Activated CD4-positive, alpha-beta T cell treated with anti-CD3 and anti-CD28 coated beads, Interleukin-2, amount 10 ng/mL, durations not matched to agents 24 days and 14 days (primary cell): ENCODE measurements around the gene ZMPSTE24. TPM values are rescaled to one million over a fixed set of nuclear protein-coding genes. Genes with fewer than 3 reads are reported as not detected.

Source experiments
- DNase-seq: peaks from one replicate; pipeline ENCODE4 v3.0.0; 2022
- H3K27ac Mint-ChIP-seq: one replicate; pipeline ENCODE4 v1.8.0; 2022; ENCODE audit warnings: mild to moderate bottlenecking, mixed read lengths
- H3K27me3 Mint-ChIP-seq: one replicate; pipeline ENCODE4 v1.8.0; 2022; ENCODE audit warnings: mixed read lengths
- H3K36me3 Mint-ChIP-seq: one replicate; pipeline ENCODE4 v1.8.0; 2022; ENCODE audit warnings: low read depth, mild to moderate bottlenecking, mixed read lengths
- H3K4me1 Mint-ChIP-seq: one replicate; pipeline ENCODE4 v1.8.0; 2021; ENCODE audit warnings: mixed read lengths
- H3K4me3 Mint-ChIP-seq: one replicate; pipeline ENCODE4 v1.8.0; 2022; ENCODE audit warnings: mild to moderate bottlenecking, moderate library complexity, mixed read lengths
- H3K9me3 Mint-ChIP-seq: one replicate; pipeline ENCODE4 v1.8.0; 2021; ENCODE audit warnings: mixed read lengths
- intact Hi-C: fragments of 100-400 bp; cut with micrococcal nuclease; formaldehyde crosslinking; loops from one replicate; pipeline ENCODE4 v1.15.1; 2023
- total RNA-seq: library from RNA; stranded (reverse); gene quantifications from 2 replicates; pipeline ENCODE4 v1.2.3, GENCODE V29; 2022

ZMPSTE24 gene
- total RNA-seq, 1 donor from 2014 or later = 50.8 TPM

GRCh38 chr1:40244138-40244744, 13.8 kb upstream of the ZMPSTE24 start:
- H3K27me3 Mint-ChIP-seq = no peaks in the 10 kb centered on the region
- peak overlapping the region; percentile 26 for H3K27ac Mint-ChIP-seq
- peaks cover 19% of the 10 kb centered on the region for H3K36me3 Mint-ChIP-seq
- H3K4me1 Mint-ChIP-seq = peaks cover 37% of the 10 kb centered on the region
- no peak overlapping the region for H3K4me3 Mint-ChIP-seq
- intact Hi-C loops = loop anchor here (5.0 kb wide), 1 partner anchor 82 kb away; the partner anchor contains the start of gene RLF
- DNase-seq = no peak
- H3K9me3 Mint-ChIP-seq = no peaks in the 10 kb centered on the region

GRCh38 chr1:40245686-40246085, 12.3 kb upstream of the ZMPSTE24 start:
- no peak for DNase-seq
- H3K9me3 Mint-ChIP-seq = no peaks in the 10 kb centered on the region
- no peaks in the 10 kb centered on the region for H3K27me3 Mint-ChIP-seq
- intact Hi-C loops = no loop called here
- peaks cover 5% of the 10 kb centered on the region for H3K36me3 Mint-ChIP-seq
- H3K4me1 Mint-ChIP-seq = peaks cover 27% of the 10 kb centered on the region
- H3K27ac Mint-ChIP-seq = no peak overlapping the region
- no peak overlapping the region for H3K4me3 Mint-ChIP-seq

- Mint-ChIP-seq H3K4me3 (no peak within 1 kb of the TSS), H3K27ac (no peak within 1 kb of the TSS), H3K4me1 (peaks cover 21% of the 10 kb centered on the region), H3K27me3 (no peaks in the 10 kb centered on the region), H3K36me3 (no peaks in the 10 kb centered on the region), H3K9me3 (no peaks in the 10 kb centered on the region)
- no peak for DNase-seq
- intact Hi-C loops = no loop called here
Measured at GRCh38 chr1:40247655-40248054, 10.4 kb upstream of the ZMPSTE24 start, which contains the start of gene TMCO2. TSS of gene TMCO2 (plus strand) at chr1:40247937. CDS start at chr1:40247994, 57 bp downstream.

DNA sequence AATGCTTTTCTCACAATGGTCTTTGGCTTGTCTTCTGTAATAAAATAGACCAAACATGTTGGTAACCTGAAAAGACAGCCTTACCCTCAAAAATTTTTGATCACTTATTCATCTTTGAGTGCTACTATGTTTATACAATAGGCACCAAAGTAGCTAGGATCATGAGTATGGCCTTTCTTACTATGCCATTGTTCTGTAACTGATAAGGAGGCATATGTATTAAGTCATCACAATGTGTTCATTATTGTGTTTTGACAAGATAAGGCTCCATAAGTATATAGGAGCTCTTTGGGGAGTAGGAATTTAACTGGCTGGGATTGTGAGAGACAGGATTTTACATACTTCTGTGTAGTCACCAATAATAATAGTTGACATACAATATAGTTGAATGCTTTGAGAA, 9.6 kb upstream of the ZMPSTE24 start:
- H3K9me3 Mint-ChIP-seq = no peaks in the 10 kb centered on the region
- no peak for DNase-seq
- H3K27me3 Mint-ChIP-seq = no peaks in the 10 kb centered on the region
- peaks cover 21% of the 10 kb centered on the region for H3K4me1 Mint-ChIP-seq
- intact Hi-C loops = no loop called here
- no peaks in the 10 kb centered on the region for H3K36me3 Mint-ChIP-seq
- H3K4me3 Mint-ChIP-seq = no peak overlapping the region
- H3K27ac Mint-ChIP-seq = no peak overlapping the region

DNA sequence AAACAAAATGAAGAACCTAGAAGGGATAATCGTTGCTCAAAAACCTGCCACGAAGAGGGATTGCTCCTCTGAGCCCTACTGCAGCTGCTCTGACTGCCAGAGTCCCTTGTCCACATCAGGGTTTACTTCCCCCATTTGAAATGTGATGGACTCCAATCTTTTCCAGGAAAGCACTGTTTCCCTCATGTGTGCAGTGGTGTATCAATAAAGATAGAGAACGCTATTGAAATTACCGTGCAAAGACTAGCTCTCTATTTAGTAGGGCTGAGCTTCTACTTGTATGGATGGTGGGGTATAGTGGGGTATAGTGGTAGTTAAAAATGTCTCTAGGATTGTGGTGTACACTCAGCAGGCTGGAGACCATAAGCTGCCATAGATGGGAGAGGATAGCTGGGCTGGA, 6.6 kb upstream of the ZMPSTE24 start:
- DNase-seq = no peak
- intact Hi-C loops = no loop called here
- H3K9me3 Mint-ChIP-seq = no peaks in the 10 kb centered on the region
- peaks cover 15% of the 10 kb centered on the region for H3K4me1 Mint-ChIP-seq
- H3K4me3 Mint-ChIP-seq = no peak overlapping the region
- H3K36me3 Mint-ChIP-seq = no peaks in the 10 kb centered on the region
- H3K27me3 Mint-ChIP-seq = no peaks in the 10 kb centered on the region
- no peak overlapping the region for H3K27ac Mint-ChIP-seq

GRCh38 chr1:40252601-40253000, 5.4 kb upstream of the ZMPSTE24 start:
- H3K27ac Mint-ChIP-seq = no peak overlapping the region
- intact Hi-C loops = no loop called here
- no peaks in the 10 kb centered on the region for H3K36me3 Mint-ChIP-seq
- H3K4me3 Mint-ChIP-seq = no peak overlapping the region
- DNase-seq = no peak
- peaks cover 15% of the 10 kb centered on the region for H3K4me1 Mint-ChIP-seq
- no peaks in the 10 kb centered on the region for H3K27me3 Mint-ChIP-seq
- no peaks in the 10 kb centered on the region for H3K9me3 Mint-ChIP-seq

- Mint-ChIP-seq H3K27ac (no peak overlapping the region), H3K4me3 (no peak overlapping the region), H3K4me1 (peaks cover 23% of the 10 kb centered on the region), H3K27me3 (no peaks in the 10 kb centered on the region), H3K9me3 (no peaks in the 10 kb centered on the region), H3K36me3 (peaks cover 11% of the 10 kb centered on the region)
- no peak for DNase-seq
- intact Hi-C loops = loop anchor here (5.0 kb wide), 2 partner anchors 33 to 117 kb away; partner anchors contain the start of gene SMAP2
Measured at GRCh38 chr1:40255231-40255630, 2.8 kb upstream of the ZMPSTE24 start.

- Mint-ChIP-seq H3K36me3 (peaks cover 25% of the 10 kb centered on the region), H3K4me1 (peaks cover 26% of the 10 kb centered on the region), H3K9me3 (no peaks in the 10 kb centered on the region), H3K4me3 (peak overlapping the region; percentile 87), H3K27ac (peak overlapping the region; percentile 76), H3K27me3 (no peaks in the 10 kb centered on the region)
- no peak for DNase-seq
- intact Hi-C loops = loop anchor here (1.0 to 5.0 kb wide), 4 partner anchors 15 to 116 kb away; partner anchors contain the start of gene SMAP2
Measured at GRCh38 chr1:40256401-40257084, 1.5 kb upstream of the ZMPSTE24 start.

GRCh38 chr1:40257313-40257687, 736 bp upstream of the ZMPSTE24 start:
- H3K4me3 Mint-ChIP-seq = peak overlapping the region; percentile 87
- H3K27ac Mint-ChIP-seq = peak overlapping the region; percentile 99
- H3K9me3 Mint-ChIP-seq = no peaks in the 10 kb centered on the region
- H3K27me3 Mint-ChIP-seq = no peaks in the 10 kb centered on the region
- H3K36me3 Mint-ChIP-seq = peaks cover 32% of the 10 kb centered on the region
- H3K4me1 Mint-ChIP-seq = peaks cover 27% of the 10 kb centered on the region
- intact Hi-C loops = loop anchor here (1.0 to 5.0 kb wide), 4 partner anchors 16 to 115 kb away; partner anchors contain the start of gene SMAP2
- no peak for DNase-seq

DNA sequence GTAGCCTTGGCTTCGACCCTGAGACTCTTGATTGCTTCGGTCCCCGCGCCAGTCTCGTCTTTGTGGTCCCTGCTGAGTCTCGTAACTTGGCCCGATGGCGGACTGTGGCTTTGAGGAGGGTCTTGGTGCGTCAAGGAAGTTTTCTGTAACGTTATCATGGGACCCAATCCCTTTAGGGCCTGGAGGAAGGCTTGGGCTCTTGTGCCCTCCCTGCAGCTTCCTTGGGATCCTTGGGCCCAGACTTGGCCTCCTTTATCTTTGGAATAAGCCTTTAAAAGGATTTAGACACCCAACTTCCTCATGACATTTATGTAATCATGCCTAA, 371 bp downstream of the ZMPSTE24 start:
- Mint-ChIP-seq H3K4me3 (peak overlapping the region; percentile 87), H3K27me3 (no peaks in the 10 kb centered on the region), H3K36me3 (peaks cover 41% of the 10 kb centered on the region), H3K9me3 (no peaks in the 10 kb centered on the region), H3K4me1 (peaks cover 36% of the 10 kb centered on the region), H3K27ac (peak overlapping the region; percentile 99)
- intact Hi-C loops = loop anchor here (1.0 to 5.0 kb wide), 6 partner anchors 36 to 218 kb away; partner anchors contain the start of genes CAP1, RLF and SMAP2
- DNase-seq = no peak

GRCh38 chr1:40264354-40264781, 6.3 kb downstream of the ZMPSTE24 start:
- Mint-ChIP-seq H3K4me1 (peaks cover 43% of the 10 kb centered on the region), H3K27ac (peak overlapping the region; percentile 88), H3K27me3 (no peaks in the 10 kb centered on the region), H3K9me3 (no peaks in the 10 kb centered on the region), H3K36me3 (peaks cover 64% of the 10 kb centered on the region), H3K4me3 (peak overlapping the region; percentile 57)
- DNase-seq = no peak
- intact Hi-C loops = loop anchor here (1.0 to 5.0 kb wide), 5 partner anchors 23 to 138 kb away; partner anchors contain the start of gene RLF

DNA sequence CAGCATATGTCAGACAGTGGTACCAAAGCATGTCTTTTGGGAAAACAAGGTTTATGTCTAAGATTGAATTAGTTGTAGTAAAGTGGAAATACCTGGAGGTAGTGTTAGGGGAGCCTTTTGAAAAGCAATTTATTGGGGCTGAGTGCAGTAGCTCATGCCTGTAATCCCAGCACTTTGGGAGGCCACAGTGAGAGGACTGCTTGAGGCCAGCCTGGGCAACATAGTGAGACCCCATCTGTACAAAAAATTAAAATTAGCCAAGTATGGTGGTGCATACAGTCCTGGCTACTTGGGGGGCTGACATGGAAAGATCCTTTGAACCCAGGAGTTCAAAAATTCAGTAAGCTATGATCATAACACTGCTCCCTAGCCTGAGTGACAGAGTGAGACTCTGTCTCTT, 7.3 kb downstream of the ZMPSTE24 start:
- peak overlapping the region; percentile 5 for H3K27ac Mint-ChIP-seq
- no peaks in the 10 kb centered on the region for H3K9me3 Mint-ChIP-seq
- DNase-seq = no peak
- H3K4me3 Mint-ChIP-seq = no peak overlapping the region
- peaks cover 62% of the 10 kb centered on the region for H3K36me3 Mint-ChIP-seq
- intact Hi-C loops = loop anchor here (2.0 kb wide), 2 partner anchors 50 to 78 kb away; no protein-coding TSS in a partner anchor
- H3K4me1 Mint-ChIP-seq = peaks cover 42% of the 10 kb centered on the region
- H3K27me3 Mint-ChIP-seq = no peaks in the 10 kb centered on the region

- Mint-ChIP-seq H3K27ac (no peak overlapping the region), H3K36me3 (peaks cover 61% of the 10 kb centered on the region), H3K27me3 (no peaks in the 10 kb centered on the region), H3K9me3 (no peaks in the 10 kb centered on the region), H3K4me3 (no peak overlapping the region), H3K4me1 (peaks cover 40% of the 10 kb centered on the region)
- intact Hi-C loops = loop anchor here (2.0 kb wide), 2 partner anchors 49 to 79 kb away; no protein-coding TSS in a partner anchor
- DNase-seq = no peak
Measured at GRCh38 chr1:40265919-40266318, 7.9 kb downstream of the ZMPSTE24 start.
